HG03432 (cell line): Measurements from ENCODE around the gene TPSD1.
"Not testable (repeated sequence)": the region's sequence is repeated elsewhere in the genome, so short reads cannot be mapped to it uniquely, and the experiment has no call there.

Experiments used
- ATAC-seq: cut with Tn5 transposase; IDR thresholded peaks from one replicate; pipeline ENCODE4 v1.9.1; 2021; ENCODE audit warnings: mild to moderate bottlenecking, moderate library complexity; ENCODE audit not compliant: unreplicated experiment

TPSD1 gene

GRCh38 chr16:1262210-1262845 is 6.5 kb downstream of the TPSD1 start:
- no peak for ATAC-seq

DNA sequence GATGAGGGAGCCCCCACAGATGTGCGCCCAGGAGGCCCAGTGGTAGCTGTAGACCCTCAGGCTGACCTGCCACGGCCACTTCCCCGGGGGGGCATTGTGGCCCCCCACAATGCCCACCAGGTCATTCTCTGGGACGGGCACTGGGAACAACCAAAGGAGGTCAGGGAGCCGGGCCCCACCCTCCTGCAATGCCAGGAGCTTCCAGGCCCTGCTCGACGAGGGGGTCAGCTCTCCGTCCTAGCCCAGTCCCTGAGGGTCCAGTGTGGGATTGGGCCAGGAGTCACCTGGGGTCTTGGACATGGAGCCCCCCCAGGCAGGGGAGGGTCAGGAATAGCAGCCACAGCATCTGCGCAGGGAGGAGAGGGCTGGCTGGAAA is 7.0 kb downstream of the TPSD1 start:
- no peak for ATAC-seq

DNA sequence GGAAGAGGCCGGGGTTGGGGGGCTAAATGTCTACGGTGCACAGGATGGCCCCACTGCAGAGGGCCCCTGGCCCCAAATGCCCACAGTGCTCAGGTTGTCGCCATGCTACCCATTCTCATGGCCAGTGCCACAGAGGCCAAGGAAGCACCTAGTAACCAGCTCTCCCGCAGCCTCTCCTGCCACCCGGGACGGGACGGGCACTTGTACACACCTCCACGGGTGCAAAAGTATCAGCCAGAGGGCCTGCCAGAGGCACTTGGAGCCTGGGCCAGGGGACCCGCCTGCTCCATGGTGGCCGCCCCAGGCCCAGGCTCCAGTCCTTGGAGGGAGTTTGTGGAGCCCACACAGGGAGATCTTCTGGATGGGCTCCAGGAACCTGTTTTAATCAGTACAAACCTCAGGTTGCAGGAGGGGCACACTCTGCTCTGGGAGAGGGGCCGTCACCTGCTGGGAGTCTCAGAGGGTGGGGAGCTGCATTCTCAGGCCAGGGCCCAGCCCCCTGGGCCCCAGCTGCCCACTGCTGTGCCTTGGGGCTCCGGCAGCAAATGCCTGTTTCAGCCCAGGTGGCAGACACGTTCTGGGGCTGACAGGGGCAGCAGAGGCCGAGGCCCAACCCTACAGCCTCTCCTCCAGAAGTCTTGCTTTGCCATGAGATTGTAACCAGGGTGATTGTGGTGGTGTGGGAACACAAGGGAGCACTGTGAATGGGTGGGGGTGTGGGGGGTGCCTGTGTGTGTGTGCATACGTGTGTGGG is 7.9 kb downstream of the TPSD1 start:
- no peak for ATAC-seq

DNA sequence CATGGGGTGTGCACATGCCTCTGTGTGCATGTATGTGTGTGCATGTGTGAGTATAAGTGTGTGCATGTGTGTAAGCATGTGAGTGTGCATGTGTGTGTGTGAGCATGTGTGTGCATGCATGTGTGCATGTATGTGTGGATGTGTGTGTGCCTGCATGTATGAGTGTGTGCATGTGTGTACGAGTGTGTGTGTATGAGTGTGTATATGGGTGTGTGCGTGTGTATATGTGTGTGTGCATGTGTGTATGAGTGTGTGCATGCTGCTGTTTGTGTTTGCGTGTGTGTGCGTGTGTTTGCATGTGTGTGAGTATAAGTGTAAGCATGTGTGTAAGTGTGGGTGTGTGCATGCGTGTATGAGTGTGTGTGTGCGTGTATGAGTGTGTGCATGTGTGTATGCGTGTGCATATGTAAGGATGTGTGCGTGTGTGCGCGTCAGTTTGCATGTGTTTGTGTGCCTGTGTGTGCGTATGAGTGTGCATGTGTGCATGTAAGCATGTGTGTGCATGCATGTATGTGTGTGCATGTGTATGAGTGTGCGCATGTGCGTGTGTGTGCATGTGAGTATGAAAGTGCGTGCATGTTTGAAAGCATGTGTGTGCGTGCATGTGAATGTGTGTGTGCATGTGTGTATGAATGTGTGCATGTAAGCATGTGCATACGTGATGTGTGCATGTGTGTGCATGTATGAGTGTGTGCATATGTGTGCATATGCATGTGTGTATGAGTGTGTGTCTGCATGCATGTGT is 8.6 kb downstream of the TPSD1 start:
- no peak for ATAC-seq

GRCh38 chr16:1265090-1265630 is 9.3 kb downstream of the TPSD1 start:
- no peak for ATAC-seq

GRCh38 chr16:1265826-1266225 is 10.0 kb downstream of the TPSD1 start:
- ATAC-seq, result no peak

- ATAC-seq, result not testable (repeated sequence)
These were observed 13.5 kb downstream of the TPSD1 start for GRCh38 chr16:1269418-1269817.

- ATAC-seq, result no peak
These were observed 15.5 kb downstream of the TPSD1 start for GRCh38 chr16:1271380-1271723.

- ATAC-seq, result not testable (repeated sequence)
These were observed 16.0 kb downstream of the TPSD1 start for GRCh38 chr16:1271724-1272413.

DNA sequence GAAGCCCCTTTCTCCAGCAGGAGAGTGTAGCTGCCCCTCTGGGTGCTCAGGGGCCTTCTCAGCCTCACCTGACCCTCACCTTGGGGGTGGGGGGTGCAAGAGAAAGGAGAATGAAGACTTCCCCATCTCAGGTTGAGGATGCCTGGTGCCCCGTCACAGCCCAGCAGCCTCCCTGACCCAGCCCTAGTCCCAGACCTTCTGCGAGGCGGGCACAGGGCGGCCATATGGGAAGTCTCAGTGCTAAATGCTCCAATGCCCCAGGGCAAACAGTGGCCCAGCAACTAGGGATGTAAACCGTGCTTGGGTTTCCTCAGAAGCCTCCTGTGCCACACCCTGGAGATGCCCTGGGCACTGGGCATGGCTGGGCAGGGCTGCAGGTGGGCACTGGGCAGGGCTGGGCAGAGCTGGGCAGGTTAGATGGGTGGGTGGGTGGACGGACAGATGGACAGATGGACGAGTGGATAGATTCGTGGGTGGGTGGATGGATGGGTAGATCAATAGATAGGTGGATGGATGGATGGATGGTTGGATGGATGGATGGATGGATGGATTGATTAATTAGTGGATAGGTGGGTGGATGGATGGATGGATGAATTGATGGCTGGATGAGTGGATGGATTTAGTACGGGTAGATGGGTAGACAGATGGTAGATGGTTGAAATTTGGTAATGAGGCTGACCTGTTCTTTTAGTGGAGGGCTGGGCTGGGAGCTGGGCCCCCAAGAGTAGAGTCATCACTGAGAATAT is 16.8 kb downstream of the TPSD1 start:
- no peak for ATAC-seq

DNA sequence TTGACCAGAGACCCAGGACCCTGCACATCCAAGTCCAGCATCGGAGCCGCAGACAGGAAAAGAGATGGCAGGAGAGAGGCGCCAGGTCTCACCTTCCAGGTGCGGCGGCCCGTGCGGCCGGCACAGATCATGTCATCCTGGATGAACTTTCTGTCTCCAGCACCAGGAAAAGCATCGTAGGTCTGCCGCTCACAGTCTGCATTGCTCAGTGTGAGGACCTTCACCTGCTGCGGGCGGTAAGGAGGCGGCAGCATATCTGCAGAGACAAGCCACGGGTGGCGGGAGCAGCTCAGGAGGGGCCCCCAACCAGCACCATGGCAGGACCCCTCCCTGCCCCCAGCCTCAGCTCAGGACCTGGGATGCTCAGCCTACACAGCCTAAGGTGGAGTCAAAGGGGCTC is 17.9 kb downstream of the TPSD1 start:
- ATAC-seq, result no peak

- ATAC-seq, result no peak
These were observed 18.9 kb downstream of the TPSD1 start for GRCh38 chr16:1274767-1275166.

DNA sequence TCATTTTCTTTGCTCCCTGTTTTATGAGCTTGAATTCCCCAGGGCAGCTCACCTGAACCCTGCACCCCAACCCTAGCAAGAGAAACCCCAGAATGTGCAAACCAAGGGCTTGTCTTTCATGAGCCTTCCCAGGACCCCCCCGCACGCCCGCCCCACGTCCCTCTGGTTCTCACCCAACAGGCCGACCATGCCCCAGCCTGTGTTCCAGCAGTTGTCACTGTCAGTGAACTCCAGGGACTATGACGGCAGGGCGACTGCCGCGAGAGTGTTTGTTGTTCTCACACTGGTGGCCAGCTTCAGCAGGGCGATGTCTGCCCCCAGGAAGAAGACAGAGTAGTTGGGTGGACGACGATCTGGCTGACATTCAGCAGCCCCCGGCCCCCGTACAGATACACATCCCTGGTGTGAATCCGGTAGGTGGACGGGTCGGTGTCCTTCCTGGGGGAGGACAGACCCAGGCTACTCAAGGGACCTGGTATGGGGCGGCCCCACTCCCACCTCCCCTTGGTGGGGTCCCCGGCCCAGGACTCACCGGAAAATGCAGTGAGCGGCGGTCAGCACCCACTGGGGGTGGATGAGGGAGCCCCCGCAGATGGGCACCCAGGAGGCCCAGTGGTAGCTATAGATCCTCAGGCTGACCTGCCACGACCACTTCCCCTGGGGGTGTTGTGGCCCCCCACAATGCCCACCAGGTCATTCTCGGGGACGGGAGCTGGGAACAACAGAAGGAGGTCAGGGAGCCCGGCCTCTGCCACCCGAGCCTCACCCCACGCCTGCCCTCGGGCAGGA is 20.1 kb downstream of the TPSD1 start:
- no peak for ATAC-seq

DNA sequence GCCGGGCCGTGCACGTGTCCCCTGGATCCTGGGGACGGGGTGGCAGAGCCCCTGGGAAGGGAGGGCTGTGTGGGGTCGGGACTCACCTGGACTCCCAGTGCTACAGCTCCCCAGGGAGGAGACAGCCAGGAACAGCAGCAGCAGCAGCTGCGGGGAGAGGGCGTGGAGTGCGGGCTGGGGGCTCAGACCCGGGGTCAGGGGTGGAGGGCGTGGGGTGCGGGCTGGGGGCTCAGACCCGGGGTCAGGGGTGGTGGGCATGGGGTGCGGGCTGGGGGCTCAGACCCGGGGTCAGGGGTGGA is 20.7 kb downstream of the TPSD1 start:
- no peak for ATAC-seq

DNA sequence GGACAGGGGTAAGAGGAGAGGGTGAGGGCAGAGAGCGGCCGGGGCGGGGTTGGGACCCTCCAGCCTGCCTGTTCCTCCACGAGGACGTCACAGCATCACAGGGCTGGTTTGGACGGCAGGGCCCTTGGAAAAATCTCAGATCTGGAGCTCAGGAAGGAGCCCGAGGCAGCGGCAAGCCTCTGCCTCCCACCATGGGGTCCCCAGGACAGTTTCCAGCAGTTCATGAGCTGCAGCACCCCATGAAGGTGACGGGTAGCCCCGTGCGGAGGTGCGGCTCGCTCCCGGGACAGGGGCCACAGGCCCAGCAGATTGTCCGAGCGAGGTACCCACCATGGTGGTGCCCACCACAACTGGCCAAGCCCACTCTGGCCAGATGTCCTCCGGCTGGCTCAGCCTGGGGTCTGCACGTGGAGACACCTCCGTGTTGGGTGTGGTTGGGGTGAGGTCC is 21.3 kb downstream of the TPSD1 start:
- no peak for ATAC-seq

DNA sequence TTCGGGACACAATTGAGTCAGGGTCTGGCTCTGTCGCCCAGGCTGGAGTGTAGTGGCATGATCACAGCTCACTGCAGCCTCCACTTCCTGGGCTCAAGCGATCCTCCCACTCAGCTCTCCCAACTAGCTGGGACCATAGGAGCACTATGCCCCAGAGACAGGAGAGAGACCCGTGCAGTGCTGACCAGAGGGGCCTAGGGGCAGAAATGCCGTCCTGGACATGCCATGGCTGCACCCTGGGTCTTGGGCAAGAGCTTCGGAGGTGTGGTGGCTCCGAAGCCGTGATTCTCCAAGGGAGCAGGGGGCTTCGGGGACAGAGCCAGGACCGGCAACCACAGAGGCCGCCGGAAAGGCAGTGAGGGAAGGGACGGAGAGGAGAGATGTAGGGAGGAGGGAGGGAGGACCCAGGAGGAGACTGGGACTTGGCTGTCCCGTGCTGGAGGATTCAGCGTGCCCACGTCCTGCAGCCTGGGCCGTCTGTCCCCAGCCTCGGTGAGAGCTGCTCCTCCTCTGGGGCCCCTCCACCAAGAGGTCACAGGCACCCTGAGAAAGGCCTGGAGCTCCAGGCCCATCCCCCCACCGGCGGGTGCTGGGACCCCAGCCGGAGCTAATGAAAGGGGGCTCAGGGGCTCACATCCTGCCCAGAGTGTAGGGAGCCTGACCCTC is 21.9 kb downstream of the TPSD1 start:
- ATAC-seq, result no peak

DNA sequence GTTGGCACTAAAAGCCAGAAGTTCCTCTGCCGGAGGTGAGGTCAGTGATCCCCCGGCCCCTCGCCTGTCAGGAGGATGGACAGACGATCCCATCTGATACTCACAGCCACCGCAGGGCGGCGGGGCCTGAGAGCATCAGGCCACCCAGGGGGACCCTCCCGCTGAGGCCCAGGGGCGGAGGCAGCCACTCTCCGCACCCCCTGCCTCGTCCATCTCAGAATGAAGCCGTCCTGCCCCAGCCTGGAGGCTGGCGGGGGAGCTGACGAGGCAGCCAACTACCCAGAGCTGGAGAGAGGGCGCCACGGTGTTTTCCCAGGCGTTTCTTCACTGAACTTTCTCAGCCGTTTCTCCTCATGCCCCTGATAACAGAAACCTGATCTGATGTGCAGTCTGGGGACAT is 22.6 kb downstream of the TPSD1 start:
- no peak for ATAC-seq

- no peak for ATAC-seq
These were observed 23.4 kb downstream of the TPSD1 start for GRCh38 chr16:1279081-1279944.
